HG03159 (cell line): ENCODE results near the gene SEC61A1.

Experiments used
- ATAC-seq: cut with Tn5 transposase; IDR thresholded peaks from one replicate; pipeline ENCODE4 v1.9.1; 2021; ENCODE audit warnings: mild to moderate bottlenecking, moderate library complexity; ENCODE audit not compliant: unreplicated experiment

SEC61A1 gene

GRCh38 chr3:128107834-128108233 lies 55.6 kb downstream of the SEC61A1 start:
- ATAC-seq: no peak

GRCh38 chr3:128111147-128111546 lies 58.9 kb downstream of the SEC61A1 start:
- ATAC-seq: no peak

- no peak for ATAC-seq
Measured at GRCh38 chr3:128112357-128112968, 60.2 kb downstream of the SEC61A1 start.

GRCh38 chr3:128113817-128114794 lies 61.9 kb downstream of the SEC61A1 start:
- peak; percentile 66 for ATAC-seq
